ENCODE data around the gene BCL11B. TPM values are rescaled to one million over a fixed set of nuclear protein-coding genes. Genes with fewer than 3 reads are reported as not detected.
"Not testable (repeated sequence)": the region's sequence is repeated elsewhere in the genome, so short reads cannot be mapped to it uniquely, and the experiment has no call there.

The BCL11B gene
- total RNA-seq, 1 donor from 2014 or later, result 79.6 TPM

GRCh38 chr14:99230208-99231151 lies 41.5 kb downstream of the BCL11B start:
- intact Hi-C loops (cut with micrococcal nuclease), result loop anchor here (2.0 to 10.0 kb wide), 4 partner anchors 18 to 834 kb away; partner anchors contain the start of gene EVL

GRCh38 chr14:99229654-99230207 lies 42.3 kb downstream of the BCL11B start:
- intact Hi-C loops (cut with micrococcal nuclease), result loop anchor here (2.0 to 10.0 kb wide), 4 partner anchors 19 to 835 kb away; partner anchors contain the start of gene EVL

- intact Hi-C loops (cut with micrococcal nuclease), result not testable (repeated sequence)
Measured at GRCh38 chr14:99228760-99229159, 43.2 kb downstream of the BCL11B start.

GRCh38 chr14:99226687-99227086 lies 45.3 kb downstream of the BCL11B start:
- intact Hi-C loops (cut with micrococcal nuclease), result no loop called here

- intact Hi-C loops (cut with micrococcal nuclease), result no loop called here
Measured at GRCh38 chr14:99225436-99226203, 46.4 kb downstream of the BCL11B start.

GRCh38 chr14:99224948-99225347 lies 47.0 kb downstream of the BCL11B start:
- intact Hi-C loops (cut with micrococcal nuclease), result no loop called here

- intact Hi-C loops (cut with micrococcal nuclease), result no loop called here
Measured at GRCh38 chr14:99224116-99224910, 47.7 kb downstream of the BCL11B start.

GRCh38 chr14:99221445-99221844 lies 50.6 kb downstream of the BCL11B start:
- intact Hi-C loops (cut with micrococcal nuclease), result no loop called here

GRCh38 chr14:99217066-99217955 lies 54.7 kb downstream of the BCL11B start:
- intact Hi-C loops (cut with micrococcal nuclease), result no loop called here

- intact Hi-C loops (cut with micrococcal nuclease), result no loop called here
Measured at GRCh38 chr14:99216191-99216590, 55.8 kb downstream of the BCL11B start.

GRCh38 chr14:99215277-99215676 lies 56.7 kb downstream of the BCL11B start:
- intact Hi-C loops (cut with micrococcal nuclease), result no loop called here

GRCh38 chr14:99214701-99215100 lies 57.3 kb downstream of the BCL11B start:
- intact Hi-C loops (cut with micrococcal nuclease), result no loop called here

GRCh38 chr14:99213527-99213971 lies 58.4 kb downstream of the BCL11B start:
- intact Hi-C loops (cut with micrococcal nuclease), result no loop called here

GRCh38 chr14:99213101-99213500 lies 58.9 kb downstream of the BCL11B start:
- intact Hi-C loops (cut with micrococcal nuclease), result no loop called here

GRCh38 chr14:99212646-99213045 lies 59.4 kb downstream of the BCL11B start:
- intact Hi-C loops (cut with micrococcal nuclease), result no loop called here

GRCh38 chr14:99212199-99212598 lies 59.8 kb downstream of the BCL11B start:
- intact Hi-C loops (cut with micrococcal nuclease), result no loop called here

- intact Hi-C loops (cut with micrococcal nuclease), result no loop called here
Measured at GRCh38 chr14:99211410-99211809, 60.6 kb downstream of the BCL11B start.

GRCh38 chr14:99210333-99210732 lies 61.7 kb downstream of the BCL11B start:
- intact Hi-C loops (cut with micrococcal nuclease), result no loop called here

- intact Hi-C loops (cut with micrococcal nuclease), result no loop called here
Measured at GRCh38 chr14:99209409-99209808, 62.6 kb downstream of the BCL11B start.

GRCh38 chr14:99208318-99208717 lies 63.7 kb downstream of the BCL11B start:
- intact Hi-C loops (cut with micrococcal nuclease), result no loop called here

Measured in T-helper 2 cell treated with Interferon-gamma antibody and Interleukin-4, amounts not matched to agents 100 ng/mL and 5 ng/mL, for 36 hours (primary cell).